Body of pancreas (tissue), 4 donors: ENCODE results near the gene PSMD6.

Source experiments
- POLR2A ChIP-seq, 3 donors: fragments of 450-650 bp; IDR thresholded peaks; one replicate each; pipeline ENCODE4 v1.6.1; 2016; ENCODE audit warnings: antibody characterized with exemption in 3 of 3, mild to moderate bottlenecking in 2 of 3
- TF ChIP-seq, protein P1 (sequence below), 7 experiments: fragments of 450-650 bp in 4 of 7; fragments of 200-600 bp in 3 of 7; sonication (generic) in 3 of 7; IDR thresholded peaks; one replicate each; pipeline ENCODE4 v1.5.1; 2016 to 2019; ENCODE audit warnings: antibody characterized with exemption in 7 of 7

GRCh38 chr3:64063983-64064438 lies 40.7 kb upstream of the PSMD6 start:
- TF ChIP-seq POLR2A (IDR thresholded peaks at IDR 0.05): no peak
- TF ChIP-seq, protein P1, sequence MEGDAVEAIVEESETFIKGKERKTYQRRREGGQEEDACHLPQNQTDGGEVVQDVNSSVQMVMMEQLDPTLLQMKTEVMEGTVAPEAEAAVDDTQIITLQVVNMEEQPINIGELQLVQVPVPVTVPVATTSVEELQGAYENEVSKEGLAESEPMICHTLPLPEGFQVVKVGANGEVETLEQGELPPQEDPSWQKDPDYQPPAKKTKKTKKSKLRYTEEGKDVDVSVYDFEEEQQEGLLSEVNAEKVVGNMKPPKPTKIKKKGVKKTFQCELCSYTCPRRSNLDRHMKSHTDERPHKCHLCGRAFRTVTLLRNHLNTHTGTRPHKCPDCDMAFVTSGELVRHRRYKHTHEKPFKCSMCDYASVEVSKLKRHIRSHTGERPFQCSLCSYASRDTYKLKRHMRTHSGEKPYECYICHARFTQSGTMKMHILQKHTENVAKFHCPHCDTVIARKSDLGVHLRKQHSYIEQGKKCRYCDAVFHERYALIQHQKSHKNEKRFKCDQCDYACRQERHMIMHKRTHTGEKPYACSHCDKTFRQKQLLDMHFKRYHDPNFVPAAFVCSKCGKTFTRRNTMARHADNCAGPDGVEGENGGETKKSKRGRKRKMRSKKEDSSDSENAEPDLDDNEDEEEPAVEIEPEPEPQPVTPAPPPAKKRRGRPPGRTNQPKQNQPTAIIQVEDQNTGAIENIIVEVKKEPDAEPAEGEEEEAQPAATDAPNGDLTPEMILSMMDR (IDR thresholded peaks at IDR 0.05): no peak
